ENCODE measurements around the gene EGR1. TPM values are rescaled to one million over a fixed set of nuclear protein-coding genes. Genes with fewer than 3 reads are reported as not detected.
"Not testable (repeated sequence)": the region's sequence is repeated elsewhere in the genome, so short reads cannot be mapped to it uniquely, and the experiment has no call there.

EGR1 gene
- total RNA-seq, 1 donor: 27.2 TPM

GRCh38 chr5:138506370-138507306 lies 41.4 kb downstream of the EGR1 start:
- no peak for DNase-seq (ENCODE audit: low read depth in 2 of 3, low spot score in 2 of 3)

- not testable (repeated sequence) for DNase-seq (ENCODE audit: low read depth in 2 of 3, low spot score in 2 of 3)
Observed at GRCh38 chr5:138507485-138507884, 42.2 kb downstream of the EGR1 start.

GRCh38 chr5:138508958-138509357 lies 43.7 kb downstream of the EGR1 start:
- DNase-seq (ENCODE audit: low read depth in 2 of 3, low spot score in 2 of 3): no peak

- DNase-seq (ENCODE audit: low read depth in 2 of 3, low spot score in 2 of 3): no peak
Observed at GRCh38 chr5:138514021-138514420, 48.7 kb downstream of the EGR1 start.

GRCh38 chr5:138515556-138516245 lies 50.4 kb downstream of the EGR1 start:
- no peak for DNase-seq (ENCODE audit: low read depth in 2 of 3, low spot score in 2 of 3)

GRCh38 chr5:138517437-138517836 lies 52.2 kb downstream of the EGR1 start:
- no peak for DNase-seq (ENCODE audit: low read depth in 2 of 3, low spot score in 2 of 3)

Small RNA genes lying within 50 kb of the gene (small RNA-seq; reads per million reads assigned to genes)
- gene AC113403.1: not detected

Other genes with a start within 250 kb of the EGR1 start
- gene GFRA3, start 190.9 kb upstream of the EGR1 start, total RNA-seq: 0.27 TPM
- 0.81 TPM for gene CDC25C, start 133.7 kb upstream of the EGR1 start, total RNA-seq
- 69.7 TPM for gene FAM53C, start 127.2 kb upstream of the EGR1 start, total RNA-seq
- gene KDM3B, start 112.8 kb upstream of the EGR1 start, total RNA-seq: 50.9 TPM
- gene REEP2, start 26.4 kb upstream of the EGR1 start, total RNA-seq: 2.7 TPM
- 56.3 TPM for gene ETF1, start 77.8 kb downstream of the EGR1 start, total RNA-seq
- gene HSPA9, start 109.9 kb downstream of the EGR1 start, total RNA-seq: 222 TPM

All from hematopoietic multipotent progenitor cell (in vitro differentiated cells).